Right ventricle myocardium superior (tissue), 1 donor: ENCODE measurements around the gene LYPD3. TPM values are rescaled to one million over a fixed set of nuclear protein-coding genes. Genes with fewer than 3 reads are reported as not detected.
A peak's percentile ranks its signal among the peaks of the same experiment; 100 is the strongest.
"Not testable (repeated sequence)": the region's sequence is repeated elsewhere in the genome, so short reads cannot be mapped to it uniquely, and the experiment has no call there.

Experiments
- ATAC-seq: fragments of 200-7000 bp; cut with Tn5 transposase; one replicate; pipeline ENCODE4 v1.9.1; 2020; ENCODE audit warnings: mild to moderate bottlenecking; ENCODE audit not compliant: poor library complexity
- DNase-seq: peaks from one replicate; pipeline ENCODE4 v3.0.0-alpha.2; 2020
- intact Hi-C: fragments of 100-400 bp; cut with DNase I; formaldehyde crosslinking; loops from one replicate; pipeline ENCODE4 v1.11.2; 2022
- total RNA-seq: library from RNA; stranded (reverse); fragmentation: NEBNext Ultra II Directional; extraction: Animal tissue kit (Norgen Biotek cat#: 25700); gene quantifications from one replicate; pipeline ENCODE4 v1.2.1, GENCODE V29; 2021
- donor health status: DM: no; HTN: yes; CAD: no; lungs with severe emphysema.

Gene LYPD3
- total RNA-seq, 1 donor from 2014 or later, result 0.16 TPM

DNA sequence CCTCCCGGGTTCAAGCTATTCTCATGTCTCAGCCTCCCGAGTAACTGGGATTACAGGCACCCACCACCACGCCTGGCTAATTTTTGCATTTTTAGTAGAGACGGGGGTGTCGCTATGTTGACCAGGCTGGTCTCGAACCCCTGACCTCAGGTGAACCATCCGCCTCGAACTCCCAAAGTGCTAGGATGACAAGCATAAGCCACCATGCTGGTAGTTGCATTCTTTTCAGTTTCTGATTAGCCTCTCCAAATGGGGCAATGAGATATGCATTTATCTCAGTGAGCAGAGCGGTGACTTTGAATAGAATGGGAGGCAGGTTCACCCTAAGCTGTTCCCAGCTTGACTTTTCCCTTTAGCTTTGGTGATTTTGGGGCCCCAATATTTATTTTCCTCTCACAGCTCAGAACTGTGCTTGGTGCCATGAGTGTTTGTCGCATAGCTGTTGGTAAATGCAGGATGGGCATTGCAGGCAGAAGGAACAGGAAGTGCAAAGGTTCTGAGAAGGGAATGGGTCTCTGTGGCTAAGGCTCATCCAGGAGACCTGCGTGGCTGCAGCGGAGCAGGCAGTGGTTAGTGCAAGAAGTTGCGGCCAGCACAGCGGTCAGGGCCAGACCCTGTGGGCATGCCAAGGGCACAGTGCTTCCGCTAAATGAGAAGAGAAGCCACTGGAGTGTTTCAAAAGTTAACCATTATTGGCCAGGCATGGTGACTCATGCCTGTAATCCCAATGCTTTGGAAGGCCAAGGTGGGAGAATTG lies 20.7 kb downstream of the LYPD3 start:
- intact Hi-C loops, result loop anchor here (10.0 kb wide), 1 partner anchor 210 kb away; no protein-coding TSS in a partner anchor
- DNase-seq (no peak), ATAC-seq (no peak)

DNA sequence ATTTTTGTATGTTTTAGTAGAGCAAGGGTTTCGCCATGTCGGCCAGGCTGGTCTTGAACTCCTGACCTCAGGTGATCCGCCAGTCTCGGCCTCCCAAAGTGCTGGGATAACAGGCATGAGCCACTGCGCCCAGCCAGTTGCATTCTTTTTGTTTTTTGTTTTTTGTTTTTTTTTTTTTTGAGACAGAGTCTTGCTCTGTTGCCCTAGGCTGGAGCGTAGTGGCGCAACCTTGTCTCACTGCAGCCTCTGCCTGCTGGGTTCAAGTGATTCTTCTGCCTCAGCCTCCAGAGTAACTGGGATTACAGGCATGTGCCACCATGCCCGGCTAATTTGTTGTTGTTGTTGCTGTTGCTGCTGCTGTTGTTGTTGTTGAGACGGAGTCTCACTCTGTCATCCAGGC lies 21.3 kb downstream of the LYPD3 start:
- not testable (repeated sequence) for ATAC-seq

DNA sequence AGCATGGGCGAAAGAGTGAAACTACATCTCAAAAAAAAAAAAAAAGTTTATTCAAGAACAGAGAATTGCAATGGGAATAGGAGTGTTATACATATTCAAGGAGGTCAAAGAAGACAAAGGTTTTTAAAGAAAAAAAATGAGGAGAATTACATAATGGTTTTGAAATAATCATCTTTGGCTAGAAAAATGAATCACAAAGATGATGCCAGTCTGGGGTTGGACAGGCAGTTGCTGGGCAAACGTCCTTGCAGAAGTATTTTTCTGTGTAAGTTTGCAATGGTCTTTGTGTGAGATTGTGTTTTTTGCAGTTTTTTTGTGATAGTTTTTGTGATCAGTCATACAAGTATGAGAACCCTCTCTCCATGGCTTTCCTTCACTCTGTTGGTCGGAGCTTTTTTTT lies 23.7 kb downstream of the LYPD3 start:
- DNase-seq (no peak), ATAC-seq (no peak)
- intact Hi-C loops, result loop anchor here (10.0 kb wide), 1 partner anchor 213 kb away; no protein-coding TSS in a partner anchor

More for the DNA sequence above, 21.3 kb downstream of the LYPD3 start:
- intact Hi-C loops, result loop anchor here (10.0 kb wide), 1 partner anchor 211 kb away; no protein-coding TSS in a partner anchor
- not testable (repeated sequence) for DNase-seq

DNA sequence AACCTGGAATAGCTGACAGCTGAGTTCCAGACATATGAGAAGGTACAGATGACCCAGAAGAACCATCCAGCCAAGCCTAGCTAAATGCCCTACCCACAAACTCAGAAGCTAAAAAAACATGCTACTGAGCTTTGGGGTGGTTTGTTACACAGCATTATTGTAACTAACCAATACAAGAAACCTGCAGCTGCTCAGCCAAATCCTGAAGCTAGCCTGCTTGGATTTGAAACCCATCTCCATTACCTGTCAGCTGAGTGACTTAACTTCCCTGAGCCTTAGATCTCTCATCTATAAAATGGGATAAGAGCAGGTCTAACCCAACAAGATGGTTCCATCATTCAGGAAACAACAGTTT lies 25.7 kb downstream of the LYPD3 start:
- no peak for DNase-seq
- ATAC-seq, result no peak
- intact Hi-C loops, result loop anchor here (10.0 kb wide), 1 partner anchor 215 kb away; no protein-coding TSS in a partner anchor

GRCh38 chr19:43439032-43439708 lies 26.2 kb downstream of the LYPD3 start:
- ATAC-seq, result peak; percentile 58

GRCh38 chr19:43438291-43439031 lies 26.9 kb downstream of the LYPD3 start:
- ATAC-seq (peak; percentile 98), DNase-seq (peak; percentile 79)
- intact Hi-C loops, result no loop called here

More at GRCh38 chr19:43439032-43439708, 26.2 kb downstream of the LYPD3 start:
- intact Hi-C loops, result no loop called here
- DNase-seq, result no peak

GRCh38 chr19:43437712-43438111 lies 27.7 kb downstream of the LYPD3 start:
- ATAC-seq (no peak), DNase-seq (no peak)
- intact Hi-C loops, result no loop called here

DNA sequence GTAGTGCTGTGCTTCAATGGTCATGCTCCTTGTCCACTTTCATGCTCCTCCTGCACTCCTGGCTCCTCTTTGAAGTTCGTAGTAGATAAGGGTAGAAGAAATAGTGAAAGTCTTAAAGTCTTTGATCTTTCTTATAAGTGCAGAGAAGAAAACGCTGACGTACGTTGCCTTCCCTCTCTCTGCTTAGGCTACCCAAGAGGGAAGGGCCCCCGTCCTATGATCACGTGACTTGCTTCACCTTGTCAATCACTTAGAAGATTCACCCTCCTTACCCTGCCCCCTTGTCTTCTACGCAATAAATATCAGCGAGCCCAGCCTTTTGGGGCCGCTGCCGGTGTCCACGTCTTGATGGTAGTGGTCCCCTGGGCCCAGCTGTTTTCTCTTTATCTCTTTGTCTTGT lies 28.1 kb downstream of the LYPD3 start:
- DNase-seq, ATAC-seq, intact Hi-C loops: not testable (repeated sequence)

- intact Hi-C loops, result no loop called here
- no peak for DNase-seq
- ATAC-seq, result no peak
Observed at GRCh38 chr19:43435775-43436174, 29.6 kb downstream of the LYPD3 start.

- ATAC-seq (no peak), DNase-seq (no peak)
- intact Hi-C loops, result no loop called here
Observed at GRCh38 chr19:43433689-43434088, 31.7 kb downstream of the LYPD3 start.

DNA sequence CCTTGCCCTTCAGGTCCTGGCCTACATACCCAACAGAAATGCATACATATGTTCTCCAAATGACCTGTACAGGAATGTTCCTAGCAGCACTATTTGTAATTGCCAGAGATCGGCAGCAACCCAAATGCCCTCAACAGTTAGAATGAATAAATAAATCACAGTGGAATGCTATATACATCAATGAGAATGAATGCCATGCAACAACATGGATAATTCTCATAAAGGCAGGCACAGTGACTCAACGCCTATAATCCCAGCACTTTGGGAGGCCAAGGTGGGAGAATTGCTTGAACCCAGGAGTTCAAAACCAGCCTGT lies 32.1 kb downstream of the LYPD3 start:
- DNase-seq, result no peak
- no peak for ATAC-seq
- intact Hi-C loops, result no loop called here

DNA sequence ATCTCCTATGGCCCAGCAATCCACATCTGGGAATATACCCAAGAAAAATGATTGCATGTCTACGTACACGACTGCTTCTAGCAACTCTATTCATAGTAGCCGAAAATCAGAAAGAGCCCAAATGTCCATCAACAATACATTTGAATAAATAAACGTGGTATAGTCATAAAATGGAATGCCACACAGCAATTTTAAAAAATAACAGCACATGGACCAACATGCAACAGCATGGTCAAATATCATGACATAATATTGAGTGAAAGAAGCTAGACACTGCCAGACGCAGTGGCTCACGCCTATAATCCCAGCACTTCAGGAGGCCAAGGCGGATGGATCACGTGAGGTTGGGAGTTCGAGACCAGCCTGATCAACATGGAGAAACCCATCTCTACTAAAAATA lies 34.4 kb downstream of the LYPD3 start:
- DNase-seq (no peak), ATAC-seq (no peak)
- intact Hi-C loops, result no loop called here

DNA sequence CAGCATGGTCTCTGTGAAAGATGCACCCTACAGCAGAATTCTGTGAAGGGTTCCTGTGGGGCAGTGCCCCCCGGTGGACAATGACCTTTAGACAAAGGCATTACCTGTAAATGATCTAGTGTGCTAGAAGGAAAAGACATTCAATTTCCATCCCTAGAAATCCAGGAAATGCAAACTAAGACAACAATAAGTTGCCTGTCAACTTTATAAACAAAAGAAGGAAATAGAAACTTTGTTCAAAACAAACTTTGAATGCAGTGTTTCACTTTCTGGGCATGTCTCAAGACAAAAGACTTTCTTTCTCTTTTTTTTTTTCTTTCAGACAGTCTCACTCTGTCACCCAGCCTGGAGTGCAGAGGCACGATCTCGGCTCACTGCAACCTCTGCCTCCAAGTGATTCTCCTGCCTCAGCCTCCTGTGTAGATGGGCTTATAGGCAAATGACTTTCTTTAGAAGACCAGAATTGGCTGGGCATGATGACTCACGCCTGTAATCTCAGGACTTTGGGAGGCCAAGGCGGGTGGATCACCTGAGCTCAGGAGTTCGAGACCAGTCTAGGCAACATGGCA lies 35.2 kb downstream of the LYPD3 start:
- ATAC-seq, result no peak
- DNase-seq, result no peak
- intact Hi-C loops, result no loop called here

GRCh38 chr19:43429395-43429794 lies 36.0 kb downstream of the LYPD3 start:
- intact Hi-C loops, result no loop called here
- DNase-seq, result no peak
- ATAC-seq, result no peak

DNA sequence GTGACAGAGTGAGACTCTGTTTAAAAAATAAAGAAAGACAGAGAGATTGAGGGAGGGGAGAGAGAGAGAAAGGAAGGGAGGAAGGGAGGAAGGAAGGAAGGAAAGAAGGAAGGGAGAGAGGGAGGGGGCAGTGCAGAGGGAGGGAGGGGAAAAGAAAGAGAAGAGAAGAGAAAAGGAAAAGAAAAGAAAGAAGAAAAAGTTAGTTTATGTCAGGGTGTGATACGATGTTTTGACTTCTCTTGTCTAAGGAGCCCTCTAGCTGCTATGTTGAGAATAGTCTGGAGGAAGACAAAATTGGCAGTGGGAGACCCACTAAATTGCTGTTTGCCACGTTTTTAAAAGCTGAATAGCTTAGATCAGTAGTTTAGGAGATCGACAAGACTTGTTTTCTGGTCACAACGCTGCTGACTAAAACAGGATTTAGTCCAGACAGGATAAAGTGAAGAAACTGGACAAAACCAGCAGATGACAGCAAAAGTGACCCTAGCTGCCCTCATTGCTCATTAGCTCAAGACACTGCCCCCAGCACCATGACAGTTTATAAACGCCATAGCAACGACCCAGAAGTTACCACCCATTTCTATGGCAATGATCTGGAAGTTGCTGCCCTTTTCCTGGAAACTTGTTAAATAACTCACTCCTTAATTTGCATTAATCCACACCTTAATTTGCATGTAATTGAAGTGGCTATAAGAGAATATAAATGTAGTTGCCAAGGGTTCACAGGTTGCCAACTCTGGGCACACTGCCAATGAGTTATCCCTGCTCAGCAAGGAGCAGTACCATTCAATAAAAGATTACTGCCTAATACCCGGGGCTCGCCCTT lies 39.6 kb downstream of the LYPD3 start:
- ATAC-seq (no peak), DNase-seq (no peak)
- intact Hi-C loops, result no loop called here

- intact Hi-C loops, result no loop called here
- no peak for ATAC-seq
- no peak for DNase-seq
Observed at GRCh38 chr19:43423779-43424178, 41.6 kb downstream of the LYPD3 start.

DNA sequence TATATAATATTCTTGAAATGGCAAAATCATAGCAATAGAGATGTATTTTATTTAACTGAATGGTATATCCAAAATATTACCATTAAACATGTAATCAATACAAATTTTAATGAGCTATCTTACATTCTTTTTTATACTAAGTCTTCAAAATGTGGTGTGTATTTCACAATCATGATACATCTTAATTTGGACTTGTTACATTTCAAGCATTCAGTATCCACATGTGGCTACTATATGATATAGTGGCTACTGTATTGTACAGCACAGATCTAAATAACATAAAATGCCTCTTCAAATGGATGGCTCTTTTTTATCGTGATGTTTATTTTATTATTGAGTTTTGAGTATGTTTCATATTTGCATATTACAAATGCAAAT lies 42.7 kb downstream of the LYPD3 start:
- ATAC-seq (no peak), DNase-seq (no peak)
- intact Hi-C loops, result no loop called here

GRCh38 chr19:43422000-43422688 lies 43.3 kb downstream of the LYPD3 start:
- intact Hi-C loops, result no loop called here
- DNase-seq (no peak), ATAC-seq (no peak)
